ENCODE results near the gene TTN. TPM values are rescaled to one million over a fixed set of nuclear protein-coding genes. Genes with fewer than 3 reads are reported as not detected.

The TTN gene
- total RNA-seq, 4 donors from 2014 or later, result 7.6 to 104 (median 10.6) TPM

DNA sequence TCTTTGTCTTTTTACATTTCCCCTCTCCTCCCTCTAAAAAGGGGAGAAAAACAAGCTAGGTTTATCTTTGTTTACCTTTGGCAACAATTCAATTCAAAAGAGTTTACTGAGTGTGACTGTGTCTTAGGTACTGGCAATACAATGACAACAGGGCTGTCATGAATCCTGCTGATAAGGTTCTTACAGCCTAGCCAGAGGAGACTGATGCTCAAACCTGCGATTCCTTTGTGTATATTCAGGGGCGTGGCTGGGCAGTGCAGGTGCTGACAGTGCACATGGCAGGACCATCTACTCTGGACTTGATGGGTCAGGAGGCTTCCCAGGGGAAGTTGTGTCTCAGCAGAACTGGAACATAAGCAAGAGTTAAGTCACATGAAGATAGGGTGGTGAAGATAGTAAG, 23.2 kb upstream of the TTN start:
- no peaks in the 10 kb centered on the region for H3K27me3 ChIP-seq
- TF ChIP-seq POLR2A (IDR thresholded peaks at IDR 0.05), result no peak
- TF ChIP-seq, protein P1, sequence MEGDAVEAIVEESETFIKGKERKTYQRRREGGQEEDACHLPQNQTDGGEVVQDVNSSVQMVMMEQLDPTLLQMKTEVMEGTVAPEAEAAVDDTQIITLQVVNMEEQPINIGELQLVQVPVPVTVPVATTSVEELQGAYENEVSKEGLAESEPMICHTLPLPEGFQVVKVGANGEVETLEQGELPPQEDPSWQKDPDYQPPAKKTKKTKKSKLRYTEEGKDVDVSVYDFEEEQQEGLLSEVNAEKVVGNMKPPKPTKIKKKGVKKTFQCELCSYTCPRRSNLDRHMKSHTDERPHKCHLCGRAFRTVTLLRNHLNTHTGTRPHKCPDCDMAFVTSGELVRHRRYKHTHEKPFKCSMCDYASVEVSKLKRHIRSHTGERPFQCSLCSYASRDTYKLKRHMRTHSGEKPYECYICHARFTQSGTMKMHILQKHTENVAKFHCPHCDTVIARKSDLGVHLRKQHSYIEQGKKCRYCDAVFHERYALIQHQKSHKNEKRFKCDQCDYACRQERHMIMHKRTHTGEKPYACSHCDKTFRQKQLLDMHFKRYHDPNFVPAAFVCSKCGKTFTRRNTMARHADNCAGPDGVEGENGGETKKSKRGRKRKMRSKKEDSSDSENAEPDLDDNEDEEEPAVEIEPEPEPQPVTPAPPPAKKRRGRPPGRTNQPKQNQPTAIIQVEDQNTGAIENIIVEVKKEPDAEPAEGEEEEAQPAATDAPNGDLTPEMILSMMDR (IDR thresholded peaks at IDR 0.05), result no peak

DNA sequence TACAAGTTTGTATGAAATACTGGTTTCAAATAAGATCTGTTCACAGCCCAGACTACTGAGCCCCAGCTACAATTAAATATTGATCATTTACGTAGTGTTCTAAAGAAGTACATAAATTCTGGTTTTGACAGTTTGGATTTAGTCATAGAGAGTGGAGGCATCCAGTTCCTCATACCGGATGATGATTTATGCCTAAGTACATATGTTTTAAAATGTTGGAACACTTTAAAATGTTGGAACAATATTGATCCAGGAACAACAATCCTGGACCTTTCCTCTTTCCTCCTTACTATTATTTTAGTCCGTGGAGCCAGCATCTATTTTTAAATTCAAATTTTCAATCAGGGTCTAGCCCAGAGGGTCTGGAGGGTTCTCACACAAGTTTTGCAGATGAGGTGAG, 22.8 kb upstream of the TTN start:
- Histone ChIP-seq H3K36me3 (no peaks in the 10 kb centered on the region), H3K4me1 (no peaks in the 10 kb centered on the region), H3K9me3 (no peaks in the 10 kb centered on the region), H3K4me3 (no peak overlapping the region), H3K27ac (no peak overlapping the region), H3K27me3 (no peaks in the 10 kb centered on the region)
- no peak for DNase-seq
- TF ChIP-seq, protein P1 (IDR thresholded peaks at IDR 0.05), result no peak
- TF ChIP-seq POLR2A (IDR thresholded peaks at IDR 0.05), result no peak

More for the DNA sequence above, 23.2 kb upstream of the TTN start:
- Histone ChIP-seq H3K36me3 (no peaks in the 10 kb centered on the region), H3K27ac (no peak overlapping the region), H3K9me3 (no peaks in the 10 kb centered on the region), H3K4me1 (no peaks in the 10 kb centered on the region), H3K4me3 (no peak overlapping the region)
- no peak for DNase-seq

DNA sequence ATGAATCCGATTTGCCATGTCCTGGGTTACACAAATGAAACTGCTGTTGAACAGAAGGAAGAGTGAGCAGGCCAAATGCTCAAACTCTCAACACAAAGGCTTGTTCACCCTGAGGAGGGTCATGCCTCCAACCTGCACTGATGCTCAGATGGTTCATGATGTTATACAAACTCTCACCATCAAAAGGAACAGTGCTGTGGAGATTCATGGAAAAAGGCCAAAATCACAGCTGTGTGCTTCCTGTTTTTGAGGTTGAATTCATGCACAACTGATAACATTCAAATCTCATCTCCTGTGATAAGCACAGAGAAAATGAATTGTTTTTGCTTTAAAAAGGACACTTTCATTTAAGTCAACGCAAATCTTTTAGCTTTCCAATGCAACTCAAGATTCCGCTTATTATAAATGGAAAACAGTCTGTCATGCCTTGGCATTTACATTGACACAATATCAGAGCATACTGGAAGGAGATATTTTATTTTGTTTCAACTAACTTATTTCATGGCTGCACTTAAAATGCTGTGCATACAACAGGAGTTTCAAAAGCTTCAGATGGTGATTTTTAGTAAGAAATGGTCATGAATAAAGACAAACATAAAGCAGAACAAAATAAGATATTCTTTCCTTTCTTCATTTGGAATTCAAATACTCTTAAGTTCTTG, 22.2 kb upstream of the TTN start:
- DNase-seq, result no peak

DNA sequence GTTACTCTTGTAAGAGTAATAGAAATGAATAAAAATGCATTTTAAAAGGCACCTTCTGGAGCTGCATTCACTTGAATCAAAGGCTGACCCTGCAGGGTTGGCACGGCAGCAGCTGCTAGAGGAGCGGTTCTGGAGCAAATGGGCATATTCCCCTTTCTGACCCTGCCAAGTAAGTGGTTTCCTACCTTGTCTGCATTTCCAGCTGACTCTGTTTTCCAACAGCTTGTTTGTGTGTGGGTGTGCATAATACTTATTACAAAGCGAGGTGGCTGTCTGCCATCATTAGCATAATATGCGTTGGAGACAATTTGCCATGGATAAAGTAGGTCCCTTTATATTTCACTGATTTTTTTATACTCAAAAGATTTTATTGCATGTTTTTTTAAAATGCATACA, 21.3 kb upstream of the TTN start:
- Histone ChIP-seq H3K27ac (no peak overlapping the region), H3K4me3 (no peak overlapping the region), H3K27me3 (no peaks in the 10 kb centered on the region), H3K4me1 (no peaks in the 10 kb centered on the region), H3K9me3 (no peaks in the 10 kb centered on the region), H3K36me3 (no peaks in the 10 kb centered on the region)
- TF ChIP-seq, protein P1 (IDR thresholded peaks at IDR 0.05), result no peak
- TF ChIP-seq POLR2A (IDR thresholded peaks at IDR 0.05), result no peak
- DNase-seq, result no peak

More for the DNA sequence above, 22.2 kb upstream of the TTN start:
- TF ChIP-seq POLR2A (IDR thresholded peaks at IDR 0.05), result no peak
- TF ChIP-seq, protein P1 (IDR thresholded peaks at IDR 0.05), result no peak
- H3K4me3 ChIP-seq, result no peak overlapping the region
- H3K36me3 ChIP-seq, result no peaks in the 10 kb centered on the region
- no peaks in the 10 kb centered on the region for H3K27me3 ChIP-seq
- H3K27ac ChIP-seq, result no peak overlapping the region
- no peaks in the 10 kb centered on the region for H3K4me1 ChIP-seq
- H3K9me3 ChIP-seq, result no peaks in the 10 kb centered on the region

- Histone ChIP-seq H3K36me3 (no peaks in the 10 kb centered on the region), H3K4me1 (no peaks in the 10 kb centered on the region), H3K27me3 (no peaks in the 10 kb centered on the region), H3K27ac (no peak overlapping the region), H3K9me3 (no peaks in the 10 kb centered on the region), H3K4me3 (no peak overlapping the region)
- TF ChIP-seq POLR2A (IDR thresholded peaks at IDR 0.05), result no peak
- TF ChIP-seq, protein P1 (IDR thresholded peaks at IDR 0.05), result no peak
- DNase-seq, result no peak
Observed at GRCh38 chr2:178827739-178828485, 20.7 kb upstream of the TTN start.
